CD14-positive monocyte (primary cell): ENCODE results near the gene SLC23A1. TPM values are rescaled to one million over a fixed set of nuclear protein-coding genes. Genes with fewer than 3 reads are reported as not detected.

Experiments used
- DNase-seq, 3 donors: peaks; one replicate each; pipeline ENCODE4 v3.0.0-alpha.2; 2011 to 2022
- H2AFZ ChIP-seq: 2 replicates; pipeline ENCODE4 v1.6.0; 2012; ENCODE audit warnings: mild to moderate bottlenecking, low read depth, low read length, inconsistent platforms; ENCODE audit not compliant: insufficient read depth, poor library complexity, severe bottlenecking
- H3K27ac ChIP-seq, 2 donors: 1 replicate in 1 of 2; 2 replicates in 1 of 2; pipeline ENCODE4 v1.5.1; 2012 to 2013; ENCODE audit warnings: low read length in 2 of 2, control low read depth in 1 of 2, inconsistent platforms in 1 of 2, low read depth in 1 of 2, mild to moderate bottlenecking in 1 of 2
- H3K27me3 ChIP-seq, 2 donors: one replicate each; pipeline versions ENCODE4 v1.6.0 to v1.6.1; 2011 to 2013; ENCODE audit warnings: low read length in 2 of 2; ENCODE audit not compliant: control insufficient read depth in 2 of 2, insufficient read depth in 2 of 2
- H3K36me3 ChIP-seq, 2 donors: replicated peaks in 1 of 2; 1 replicate in 1 of 2; 2 replicates in 1 of 2; pipeline versions ENCODE4 v1.5.1 to v1.6.1; 2012 to 2013; ENCODE audit warnings: low read length in 2 of 2, control low read depth in 1 of 2, inconsistent platforms in 1 of 2, mild to moderate bottlenecking in 1 of 2; ENCODE audit not compliant: insufficient read depth in 2 of 2, control insufficient read depth in 1 of 2
- H3K4me1 ChIP-seq, 2 donors: 1 replicate in 1 of 2; 2 replicates in 1 of 2; pipeline versions ENCODE4 v1.5.1 to v1.6.1; 2012 to 2013; ENCODE audit warnings: low read length in 2 of 2, control low read depth in 1 of 2, inconsistent platforms in 1 of 2, mild to moderate bottlenecking in 1 of 2, moderate library complexity in 1 of 2; ENCODE audit not compliant: insufficient read depth in 2 of 2, control insufficient read depth in 1 of 2
- H3K4me2 ChIP-seq: replicated peaks from 2 replicates; pipeline ENCODE3; 2012; ENCODE audit warnings: low read length, moderate library complexity, mild to moderate bottlenecking; ENCODE audit not compliant: poor library complexity, severe bottlenecking; ENCODE audit errors: extremely low read depth
- H3K4me3 ChIP-seq, 3 experiments: fragments of 200-600 bp in 1 of 3; sonication (generic) in 1 of 3; replicated peaks in 1 of 3; 1 replicate in 2 of 3; 2 replicates in 1 of 3; pipeline ENCODE4 v1.5.1; 2011 to 2013; ENCODE audit warnings: low read length in 3 of 3, mild to moderate bottlenecking in 3 of 3, control low read depth in 2 of 3, low read depth in 2 of 3, inconsistent platforms in 1 of 3, moderate library complexity in 1 of 3
- H3K79me2 ChIP-seq: 2 replicates; pipeline ENCODE4 v1.6.0; 2012; ENCODE audit warnings: mild to moderate bottlenecking, control low read depth, inconsistent platforms, low read length, moderate library complexity; ENCODE audit not compliant: insufficient read depth
- H3K9ac ChIP-seq: 2 replicates; pipeline ENCODE4 v1.6.0; 2017; ENCODE audit warnings: low read length, mild to moderate bottlenecking; ENCODE audit not compliant: insufficient read depth, poor library complexity, severe bottlenecking
- H3K9me3 ChIP-seq, 2 donors: replicated peaks in 1 of 2; 1 replicate in 1 of 2; 2 replicates in 1 of 2; pipeline versions ENCODE4 v1.5.1 to v1.6.1; 2012 to 2013; ENCODE audit warnings: low read length in 2 of 2, control low read depth in 1 of 2; ENCODE audit not compliant: control insufficient read depth in 1 of 2, insufficient read depth in 1 of 2
- H4K20me1 ChIP-seq: 2 replicates; pipeline ENCODE4 v1.6.0; 2012; ENCODE audit warnings: mild to moderate bottlenecking, low read length, control low read depth, moderate library complexity; ENCODE audit not compliant: insufficient read depth
- H3K27ac Mint-ChIP-seq, 7 donors: one replicate each; pipeline ENCODE4 v1.8.0; 2020; ENCODE audit warnings: mild to moderate bottlenecking in 7 of 7, mixed read lengths in 7 of 7, moderate library complexity in 6 of 7, inconsistent platforms in 2 of 7
- H3K27me3 Mint-ChIP-seq, 3 donors: one replicate each; pipeline ENCODE4 v1.8.0; 2021 to 2022; ENCODE audit warnings: low read depth in 3 of 3, mild to moderate bottlenecking in 3 of 3, mixed read lengths in 3 of 3, moderate library complexity in 3 of 3, inconsistent platforms in 1 of 3
- H3K36me3 Mint-ChIP-seq, 2 donors: one replicate each; pipeline ENCODE4 v1.8.0; 2020; ENCODE audit warnings: mixed read lengths in 2 of 2, inconsistent platforms in 1 of 2, mild to moderate bottlenecking in 1 of 2
- H3K4me1 Mint-ChIP-seq: one replicate; pipeline ENCODE4 v1.8.0; 2020; ENCODE audit warnings: mild to moderate bottlenecking, mixed read lengths
- H3K4me3 Mint-ChIP-seq, 2 donors: one replicate each; pipeline ENCODE4 v1.8.0; 2020; ENCODE audit warnings: mild to moderate bottlenecking in 2 of 2, mixed read lengths in 2 of 2, moderate library complexity in 1 of 2
- H3K9me3 Mint-ChIP-seq, 7 donors: one replicate each; pipeline ENCODE4 v1.8.0; 2020 to 2022; ENCODE audit warnings: mixed read lengths in 7 of 7, mild to moderate bottlenecking in 6 of 7, moderate library complexity in 6 of 7, inconsistent platforms in 2 of 7
- WGBS: methylation state at CpG from one replicate; pipeline ENCODE4 v1.1.5; 2013; ENCODE audit warnings: missing lambda C conversion rate; ENCODE audit not compliant: insufficient coverage; 5-methylcytosine and 5-hydroxymethylcytosine counted together
- intact Hi-C, 2 donors: fragments of 100-400 bp; cut with micrococcal nuclease; formaldehyde crosslinking; loops; one replicate each; pipeline versions ENCODE4 v1.15.0 to v1.15.1; 2023
- polyA plus RNA-seq, 3 donors: library from polyadenylated mRNA; depleted of rRNA in 1 of 3; unstranded in 2 of 3; stranded (reverse) in 1 of 3; fragments of 300-500 nt in 2 of 3; fragments of >200 nt in 1 of 3; fragmentation: Illumina TruSeq in 2 of 3; gene quantifications; 1 replicate in 2 of 3; 2 replicates in 1 of 3; pipeline ENCODE4 v1.2.3, GENCODE V29; 2012 to 2021
- TF ChIP-seq, protein P1 (sequence below): fragments of 200-600 bp; IDR thresholded peaks from one replicate; pipeline ENCODE4 v1.8.0; 2022; ENCODE audit warnings: antibody characterized with exemption, mild to moderate bottlenecking

Gene SLC23A1
- polyA plus RNA-seq, 3 donors: not detected

DNA sequence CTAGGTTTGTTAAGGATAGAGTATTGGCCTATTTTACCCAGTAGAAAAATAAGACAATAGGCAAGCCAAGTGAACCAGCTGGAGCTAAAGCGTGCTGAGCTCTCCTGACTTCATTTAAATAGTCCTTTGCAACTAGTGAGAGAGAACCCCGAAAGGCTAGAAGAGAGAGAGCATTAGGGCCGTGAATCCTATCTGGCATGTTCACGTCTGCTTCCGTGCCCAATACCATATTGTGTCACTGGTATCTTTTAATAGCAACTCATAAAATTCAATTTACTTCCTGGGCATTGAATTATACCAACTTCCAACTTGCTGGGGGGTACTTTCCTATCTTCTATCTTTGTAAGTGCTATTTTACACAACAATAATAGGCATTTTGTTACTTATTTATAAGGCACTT, 42.4 kb upstream of the SLC23A1 start:
- peaks cover 4% of the 10 kb centered on the region for H3K4me1 Mint-ChIP-seq
- no peaks in the 10 kb centered on the region for H3K79me2 ChIP-seq
- H4K20me1 ChIP-seq: no peaks in the 10 kb centered on the region
- no peak overlapping the region for H3K27ac Mint-ChIP-seq
- H3K27ac ChIP-seq: no peak overlapping the region
- 100% methylated on average over 1 of the region's 5 CpGs for WGBS
- TF ChIP-seq, protein P1, sequence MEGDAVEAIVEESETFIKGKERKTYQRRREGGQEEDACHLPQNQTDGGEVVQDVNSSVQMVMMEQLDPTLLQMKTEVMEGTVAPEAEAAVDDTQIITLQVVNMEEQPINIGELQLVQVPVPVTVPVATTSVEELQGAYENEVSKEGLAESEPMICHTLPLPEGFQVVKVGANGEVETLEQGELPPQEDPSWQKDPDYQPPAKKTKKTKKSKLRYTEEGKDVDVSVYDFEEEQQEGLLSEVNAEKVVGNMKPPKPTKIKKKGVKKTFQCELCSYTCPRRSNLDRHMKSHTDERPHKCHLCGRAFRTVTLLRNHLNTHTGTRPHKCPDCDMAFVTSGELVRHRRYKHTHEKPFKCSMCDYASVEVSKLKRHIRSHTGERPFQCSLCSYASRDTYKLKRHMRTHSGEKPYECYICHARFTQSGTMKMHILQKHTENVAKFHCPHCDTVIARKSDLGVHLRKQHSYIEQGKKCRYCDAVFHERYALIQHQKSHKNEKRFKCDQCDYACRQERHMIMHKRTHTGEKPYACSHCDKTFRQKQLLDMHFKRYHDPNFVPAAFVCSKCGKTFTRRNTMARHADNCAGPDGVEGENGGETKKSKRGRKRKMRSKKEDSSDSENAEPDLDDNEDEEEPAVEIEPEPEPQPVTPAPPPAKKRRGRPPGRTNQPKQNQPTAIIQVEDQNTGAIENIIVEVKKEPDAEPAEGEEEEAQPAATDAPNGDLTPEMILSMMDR: no peak
- H2AFZ ChIP-seq: no peak overlapping the region
- H3K4me1 ChIP-seq: no peaks in the 10 kb centered on the region
- H3K27me3 ChIP-seq: no peaks in the 10 kb centered on the region
- no peaks in the 10 kb centered on the region for H3K36me3 ChIP-seq
- no peaks in the 10 kb centered on the region for H3K9me3 ChIP-seq
- intact Hi-C loops: no loop called here
- H3K27me3 Mint-ChIP-seq: peaks cover 0 to 1% (median 0%) of the 10 kb centered on the region in 3 donors
- peaks cover 0 to 8% of the 10 kb centered on the region in 2 donors for H3K36me3 Mint-ChIP-seq
- H3K4me2 ChIP-seq: no peak overlapping the region
- H3K4me3 Mint-ChIP-seq: no peak overlapping the region
- peaks cover 0 to 1% (median 0%) of the 10 kb centered on the region in 7 donors for H3K9me3 Mint-ChIP-seq
- no peak overlapping the region for H3K4me3 ChIP-seq
- DNase-seq: no peak
- H3K9ac ChIP-seq: no peak overlapping the region

DNA sequence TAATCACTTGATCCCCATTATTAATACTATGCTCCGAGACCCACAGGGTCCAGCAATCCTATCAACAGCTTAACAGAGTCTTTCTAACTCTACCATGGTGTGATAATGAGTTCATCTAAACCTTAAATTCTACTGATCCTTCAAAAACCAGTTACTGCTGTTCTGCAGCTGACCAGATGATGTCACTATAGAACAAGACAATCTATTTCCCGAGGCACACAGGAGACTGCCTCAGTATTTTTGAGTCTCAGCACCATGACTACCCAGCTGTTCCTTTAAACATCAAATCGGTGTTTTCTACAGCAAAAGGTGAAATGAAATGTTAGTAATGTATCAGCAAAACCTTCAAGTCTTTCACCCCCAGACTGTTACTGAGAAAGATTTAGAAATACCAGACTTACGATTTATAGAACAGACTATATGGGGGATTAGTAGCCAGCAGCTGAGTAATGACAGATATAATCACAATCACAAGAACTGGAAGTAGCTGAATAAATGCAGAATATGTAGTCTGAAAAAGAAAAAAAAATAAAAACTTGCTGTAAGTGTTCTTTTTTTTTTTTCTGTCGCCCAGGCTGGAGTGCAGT, 39.3 kb upstream of the SLC23A1 start:
- peak; percentile 63 to 76 (median 68) for DNase-seq
- Histone ChIP-seq H4K20me1 (no peaks in the 10 kb centered on the region), H3K4me1 (no peaks in the 10 kb centered on the region), H3K4me2 (no peak overlapping the region), H3K27ac (no peak overlapping the region), H3K27me3 (no peaks in the 10 kb centered on the region), H3K4me3 (no peak overlapping the region), H3K36me3 (no peaks in the 10 kb centered on the region), H3K9ac (no peak overlapping the region), H3K9me3 (no peaks in the 10 kb centered on the region), H3K79me2 (no peaks in the 10 kb centered on the region), H2AFZ (no peak overlapping the region)
- peaks cover 0 to 1% (median 0%) of the 10 kb centered on the region in 7 donors for H3K9me3 Mint-ChIP-seq
- H3K27me3 Mint-ChIP-seq: peaks cover 0 to 1% (median 0%) of the 10 kb centered on the region in 3 donors
- peaks cover 7 to 8% of the 10 kb centered on the region in 2 donors for H3K36me3 Mint-ChIP-seq
- intact Hi-C loops: loop anchor here in 1 of 2 donors (2.0 kb wide), 1 partner anchor 92 kb away; no protein-coding TSS in a partner anchor
- TF ChIP-seq, protein P1: peak; percentile 81
- no peak overlapping the region for H3K27ac Mint-ChIP-seq
- H3K4me3 Mint-ChIP-seq: no peak overlapping the region
- WGBS: no CpG with 5 or more reads among the region's 5 CpGs
- peaks cover 4% of the 10 kb centered on the region for H3K4me1 Mint-ChIP-seq
